ENCODE data around the gene MYCBPAP.

Gene MYCBPAP

GRCh38 chr17:50487213-50488096 lies 20.8 kb upstream of the MYCBPAP start:
- DNase-seq: no peak

- no peak for DNase-seq
Observed at GRCh38 chr17:50488880-50489279, 19.4 kb upstream of the MYCBPAP start.

- DNase-seq: no peak
Observed at GRCh38 chr17:50491505-50491904, 16.7 kb upstream of the MYCBPAP start.

DNA sequence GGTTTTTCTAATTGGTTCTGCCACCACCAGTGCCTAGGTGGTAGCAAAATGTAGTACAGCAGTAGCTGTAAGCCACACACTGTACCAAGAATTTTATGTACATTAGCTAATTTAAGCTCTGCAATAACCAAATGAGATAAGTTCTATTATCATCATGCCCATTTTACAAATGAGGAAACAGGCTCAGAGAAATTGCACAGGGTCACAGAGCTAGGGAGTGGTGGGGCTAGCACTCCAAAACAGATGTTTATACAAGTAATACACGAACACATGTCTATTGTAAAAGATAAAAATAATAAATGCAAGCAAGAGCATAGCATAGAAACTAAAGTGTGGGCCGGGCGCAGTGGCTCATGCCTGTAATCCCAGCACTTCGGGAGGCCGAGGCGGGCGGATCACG lies 16.0 kb upstream of the MYCBPAP start:
- no peak for DNase-seq

DNA sequence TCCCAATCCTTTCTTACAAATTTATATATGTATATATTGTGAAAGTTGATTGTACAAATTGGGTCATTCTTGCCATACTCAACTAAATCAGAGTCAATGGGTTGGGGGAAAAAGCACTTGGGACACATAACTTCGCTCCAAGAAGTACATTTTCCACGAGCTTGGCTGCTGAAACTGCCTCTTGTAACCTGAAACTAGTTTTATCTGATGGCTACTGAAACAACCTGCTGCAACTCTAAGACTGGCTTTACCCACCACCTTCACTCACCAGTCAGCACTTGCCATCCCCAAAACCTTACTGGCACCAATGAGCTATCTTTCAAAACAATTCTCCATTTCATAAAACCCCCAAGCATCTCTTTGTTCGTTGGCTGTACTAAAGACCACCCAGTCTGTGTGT lies 14.5 kb upstream of the MYCBPAP start:
- no peak for DNase-seq

- DNase-seq: no peak
Observed at GRCh38 chr17:50495217-50495823, 12.9 kb upstream of the MYCBPAP start.

DNA sequence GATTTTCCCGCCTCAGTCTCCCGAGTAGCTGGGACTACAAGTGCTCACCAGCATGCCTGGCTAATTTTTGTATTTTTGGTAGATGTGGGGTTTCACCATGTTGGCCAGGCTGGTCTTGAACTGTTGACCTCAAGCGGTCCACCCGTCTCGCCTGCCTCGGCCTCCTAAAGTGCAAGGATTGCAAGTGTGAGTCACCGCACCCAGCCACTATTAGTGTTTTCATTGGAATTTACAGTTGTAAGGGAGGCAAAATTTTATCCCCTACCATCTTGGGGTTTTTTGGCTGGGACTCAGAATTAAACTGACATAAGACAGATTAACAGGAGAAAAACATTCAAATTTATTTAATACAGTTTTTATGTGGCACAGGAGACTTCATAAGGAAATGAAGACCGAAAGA lies 12.3 kb upstream of the MYCBPAP start:
- no peak for DNase-seq

DNA sequence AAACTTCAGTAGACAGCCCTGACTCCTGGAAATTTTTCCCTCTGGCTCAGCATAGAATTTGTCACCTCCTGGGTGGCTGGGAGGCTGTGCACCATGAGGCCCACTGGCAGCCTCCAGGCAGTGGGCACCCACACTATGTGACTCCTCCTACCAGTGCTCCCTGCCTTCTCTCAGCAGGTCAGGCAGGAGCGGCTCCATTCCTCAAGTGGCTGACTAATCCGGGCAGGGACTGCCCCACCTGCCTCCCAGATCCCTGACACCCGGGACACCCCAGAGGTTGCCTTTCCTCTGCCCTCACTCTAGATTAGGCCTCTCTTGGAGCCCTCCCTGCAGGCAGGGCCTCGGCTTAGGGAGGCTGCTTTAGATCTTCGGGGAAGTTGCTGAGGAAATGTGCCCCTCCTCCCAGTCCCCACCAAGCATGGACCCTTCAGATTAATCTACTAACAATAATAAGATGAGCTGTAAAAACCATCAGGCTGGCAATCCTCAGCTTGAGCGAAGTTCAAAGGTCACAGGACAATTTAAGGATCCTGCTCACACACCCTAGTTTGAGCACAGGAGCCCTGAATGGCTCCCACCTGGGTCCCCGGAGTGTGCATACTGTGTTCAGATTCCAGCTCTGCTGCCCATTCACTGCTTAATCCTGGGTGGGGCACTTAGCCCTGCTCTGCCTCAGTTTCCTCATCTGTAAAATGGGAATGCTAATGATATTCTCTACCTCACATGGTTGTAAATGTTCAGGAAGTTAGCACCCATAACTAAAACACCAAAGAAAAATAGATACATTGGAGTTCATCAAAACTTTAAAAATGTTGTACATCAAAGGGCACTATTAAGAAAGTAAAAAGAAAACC lies 10.0 kb upstream of the MYCBPAP start:
- DNase-seq: no peak

- no peak for DNase-seq
Observed at GRCh38 chr17:50499270-50499669, 9.0 kb upstream of the MYCBPAP start.

DNA sequence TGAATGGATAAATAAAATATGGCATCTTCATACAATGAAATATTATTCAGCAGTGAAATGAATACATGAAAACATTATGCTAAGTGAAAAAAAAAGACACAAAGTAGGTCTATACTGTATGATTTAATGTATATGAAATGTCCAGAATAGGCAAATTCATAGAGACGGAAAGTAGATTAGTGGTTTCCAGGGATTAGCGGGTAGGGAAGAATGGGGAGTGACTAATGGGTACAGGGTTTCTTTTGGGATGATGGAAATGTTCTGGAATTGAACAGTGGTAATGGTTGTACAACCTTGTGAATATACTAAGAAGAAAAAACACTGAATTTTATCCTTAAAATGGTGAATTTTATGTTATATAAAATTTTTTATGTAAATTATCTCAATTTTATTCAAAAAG lies 8.5 kb upstream of the MYCBPAP start:
- DNase-seq: no peak

- no peak for DNase-seq
Observed at GRCh38 chr17:50501054-50501453, 7.2 kb upstream of the MYCBPAP start.

GRCh38 chr17:50502301-50502990 lies 5.8 kb upstream of the MYCBPAP start:
- DNase-seq: no peak

DNA sequence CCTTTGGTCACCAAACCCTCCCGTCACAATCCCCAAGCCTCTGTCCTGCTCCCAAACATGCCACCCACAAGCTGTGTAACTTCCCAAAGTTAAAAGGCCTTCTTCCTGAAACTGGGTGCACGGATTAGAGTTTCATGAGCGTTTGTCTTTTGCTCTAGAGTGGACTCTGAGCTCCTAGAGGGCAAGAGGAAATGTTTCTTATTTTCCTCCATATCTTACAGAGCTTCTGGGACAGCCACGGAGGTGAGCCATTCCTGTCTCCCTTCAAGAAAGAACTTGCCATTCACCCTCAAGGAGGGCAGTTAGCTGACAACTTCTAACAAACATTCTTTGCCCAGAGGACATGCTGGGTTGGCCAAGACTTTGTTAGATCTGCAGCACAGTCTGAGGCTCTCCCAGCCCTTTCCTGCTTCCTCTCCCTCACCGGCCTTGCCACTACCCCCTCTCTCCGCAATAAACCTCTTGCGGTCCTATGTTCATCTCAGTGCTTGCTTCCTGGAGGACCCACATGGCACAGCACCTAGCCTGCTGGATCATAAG lies 2.6 kb upstream of the MYCBPAP start:
- no peak for DNase-seq

DNA sequence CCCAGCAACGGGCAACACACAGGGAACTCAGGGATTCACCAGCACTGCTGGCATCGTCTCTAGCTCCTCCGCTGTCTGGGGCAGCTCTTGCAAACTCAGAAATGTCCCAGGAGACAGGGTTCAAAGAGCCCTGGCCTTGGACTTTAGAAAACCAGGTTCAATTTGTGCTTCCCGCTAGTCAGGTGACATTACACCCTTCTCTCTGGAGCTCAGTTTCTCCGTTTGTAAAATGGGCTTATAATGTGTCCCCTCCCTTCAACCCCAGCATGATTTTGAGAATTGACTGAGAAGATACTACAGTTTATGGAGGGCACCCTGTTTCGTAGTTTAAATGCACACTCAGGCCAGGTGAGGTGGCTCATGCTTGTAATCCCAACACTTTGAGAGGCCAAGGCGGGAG lies 1.9 kb upstream of the MYCBPAP start:
- no peak for DNase-seq

DNA sequence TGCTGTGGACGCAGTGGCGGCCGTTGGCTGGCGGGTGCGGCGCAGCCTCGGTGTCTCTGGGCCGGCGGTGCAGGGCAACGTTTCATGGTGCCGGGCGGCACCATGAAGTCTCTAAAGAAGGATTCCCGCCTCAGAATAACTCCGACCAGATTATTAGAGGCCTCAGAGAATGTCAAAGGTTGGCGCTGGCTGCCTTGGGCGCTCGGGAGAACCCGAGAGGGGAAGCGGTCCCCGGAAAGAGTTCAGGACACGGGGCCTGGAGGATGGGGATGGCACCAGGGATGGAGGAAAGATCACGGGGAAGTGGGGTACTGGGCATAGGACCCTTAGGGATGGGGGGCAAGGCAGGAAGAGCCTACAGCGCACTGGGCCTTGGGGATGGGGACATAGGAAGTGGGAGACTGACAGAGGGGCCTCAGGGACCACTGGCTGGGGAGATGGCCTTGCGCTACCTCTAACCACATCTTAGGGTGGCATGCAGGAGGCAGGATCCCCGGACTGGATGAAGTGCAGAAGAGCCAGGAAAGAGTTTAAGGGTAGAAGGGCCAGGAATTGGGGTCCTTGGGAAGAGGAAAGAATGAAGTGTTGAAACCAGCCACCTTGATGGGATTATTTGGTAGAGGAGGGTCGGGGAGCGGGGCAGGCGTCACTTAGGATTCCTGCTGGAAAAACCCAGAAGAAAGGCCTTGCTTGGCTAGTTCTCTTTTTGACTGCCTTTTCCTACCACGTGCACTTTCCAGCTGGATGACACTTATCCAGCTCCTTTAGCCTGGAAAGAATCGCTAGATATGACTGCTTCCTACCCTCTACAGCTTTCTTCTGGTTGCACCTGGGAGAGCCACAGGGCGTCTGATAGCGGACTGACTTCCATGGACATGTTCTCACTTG lies 578 bp downstream of the MYCBPAP start:
- DNase-seq: no peak

- DNase-seq: no peak
Observed at GRCh38 chr17:50511058-50511457, 2.8 kb downstream of the MYCBPAP start.

- DNase-seq: no peak
Observed at GRCh38 chr17:50513495-50513894, 5.3 kb downstream of the MYCBPAP start.

DNA sequence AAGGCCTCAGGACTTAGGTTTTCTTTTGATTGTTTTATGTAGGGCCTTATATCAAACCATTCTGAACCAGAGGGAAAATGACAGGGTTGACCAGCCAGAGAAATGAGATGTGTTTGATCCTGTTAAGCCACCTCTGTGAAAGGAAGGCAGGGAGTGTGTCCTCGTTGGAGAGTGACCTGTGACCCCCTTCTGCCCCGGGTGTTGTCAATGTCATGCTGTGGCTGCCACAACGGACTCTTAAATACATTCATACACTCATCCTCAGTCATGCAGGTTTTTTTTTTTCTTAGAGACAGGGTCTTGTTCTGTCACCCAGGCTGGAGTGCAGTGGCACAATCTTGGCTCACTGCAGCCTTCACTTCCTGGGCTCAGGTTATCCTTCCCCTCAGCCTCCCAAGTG lies 6.1 kb downstream of the MYCBPAP start:
- DNase-seq: no peak

- no peak for DNase-seq
Observed at GRCh38 chr17:50514936-50515702, 6.9 kb downstream of the MYCBPAP start.

DNA sequence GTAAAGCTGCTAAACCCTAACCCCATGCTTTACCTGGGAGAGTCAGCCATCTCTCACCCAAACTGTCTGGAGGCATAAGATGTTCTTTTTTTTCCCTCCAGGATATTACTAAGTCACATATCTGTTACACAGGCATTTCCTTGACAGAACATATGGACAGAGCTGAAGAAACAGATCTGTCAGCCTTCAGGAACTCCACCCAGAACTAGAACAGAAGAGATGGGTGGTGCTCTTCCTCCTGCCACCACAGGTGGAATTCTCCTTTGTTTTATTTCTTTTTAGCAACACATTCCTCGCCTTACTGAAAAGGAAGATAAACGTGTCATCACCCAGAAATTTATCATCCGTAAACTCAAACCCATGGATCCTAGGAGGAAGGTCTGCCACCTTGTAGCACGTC lies 8.8 kb downstream of the MYCBPAP start:
- DNase-seq: no peak

All from activated CD4-positive, alpha-beta T cell treated with anti-CD3 and anti-CD28 coated beads for 1 hour (primary cell).